ENCODE measurements around the gene SLC22A12. TPM values are rescaled to one million over a fixed set of nuclear protein-coding genes. Genes with fewer than 3 reads are reported as not detected.

The SLC22A12 gene
- total RNA-seq, 2 experiments from 2014 or later: not detected

GRCh38 chr11:64601605-64602465, 10.8 kb downstream of the SLC22A12 start:
- POLR2A ChIA-PET: no interaction called here
- CTCF ChIA-PET: no interaction called here

- POLR2A ChIA-PET: no interaction called here
- CTCF ChIA-PET: no interaction called here
Measured at GRCh38 chr11:64602466-64603070, 11.5 kb downstream of the SLC22A12 start.

GRCh38 chr11:64603411-64604110, 12.5 kb downstream of the SLC22A12 start:
- CTCF ChIA-PET: no interaction called here
- POLR2A ChIA-PET: no interaction called here

- POLR2A ChIA-PET: no interaction called here
- CTCF ChIA-PET: no interaction called here
Measured at GRCh38 chr11:64604458-64605243, 13.6 kb downstream of the SLC22A12 start.

- POLR2A ChIA-PET: no interaction called here
Measured at GRCh38 chr11:64605244-64605560, 14.2 kb downstream of the SLC22A12 start.

GRCh38 chr11:64605656-64606585, 14.9 kb downstream of the SLC22A12 start:
- CTCF ChIA-PET: no interaction called here
- POLR2A ChIA-PET: no interaction called here

More at GRCh38 chr11:64605244-64605560, 14.2 kb downstream of the SLC22A12 start:
- CTCF ChIA-PET: no interaction called here

GRCh38 chr11:64606796-64607380, 15.9 kb downstream of the SLC22A12 start:
- POLR2A ChIA-PET: no interaction called here
- CTCF ChIA-PET: no interaction called here

GRCh38 chr11:64607381-64607985, 16.5 kb downstream of the SLC22A12 start:
- CTCF ChIA-PET: no interaction called here
- POLR2A ChIA-PET: no interaction called here

GRCh38 chr11:64608046-64608445, 17.0 kb downstream of the SLC22A12 start:
- CTCF ChIA-PET: interaction anchor here (1.0 kb wide), 1 partner anchor 155 kb away, joined by 3 read pairs; no protein-coding TSS in a partner anchor

GRCh38 chr11:64608636-64609035, 17.6 kb downstream of the SLC22A12 start:
- CTCF ChIA-PET: interaction anchor here (0.7 to 1.2 kb wide), 3 partner anchors 15 to 156 kb away, joined by 3 to 5 read pairs (median 3); no protein-coding TSS in a partner anchor
- POLR2A ChIA-PET: no interaction called here

More at GRCh38 chr11:64608046-64608445, 17.0 kb downstream of the SLC22A12 start:
- POLR2A ChIA-PET: no interaction called here

GRCh38 chr11:64609436-64610047, 18.5 kb downstream of the SLC22A12 start:
- ChIA-PET POLR2A (no interaction called here), CTCF (interaction anchor here (0.8 to 1.2 kb wide), 3 partner anchors 14 to 160 kb away, joined by 3 to 4 read pairs (median 3); no protein-coding TSS in a partner anchor)

GRCh38 chr11:64610596-64610995, 19.6 kb downstream of the SLC22A12 start:
- ChIA-PET CTCF (interaction anchor here (0.6 to 0.8 kb wide), 2 partner anchors 32 to 161 kb away, joined by 3 to 4 read pairs; no protein-coding TSS in a partner anchor), POLR2A (no interaction called here)

- ChIA-PET CTCF (interaction anchor here (0.6 kb wide), 1 partner anchor 32 kb away, joined by 3 read pairs; no protein-coding TSS in a partner anchor), POLR2A (no interaction called here)
Measured at GRCh38 chr11:64611176-64611575, 20.2 kb downstream of the SLC22A12 start.

- ChIA-PET POLR2A (no interaction called here), CTCF (no interaction called here)
Measured at GRCh38 chr11:64611869-64612646, 21.0 kb downstream of the SLC22A12 start.

GRCh38 chr11:64613648-64614047, 22.6 kb downstream of the SLC22A12 start:
- POLR2A ChIA-PET: no interaction called here
- CTCF ChIA-PET: no interaction called here

GRCh38 chr11:64614917-64615316, 23.9 kb downstream of the SLC22A12 start:
- POLR2A ChIA-PET: no interaction called here
- CTCF ChIA-PET: no interaction called here

GRCh38 chr11:64616817-64617216, 25.8 kb downstream of the SLC22A12 start:
- ChIA-PET POLR2A (no interaction called here), CTCF (no interaction called here)

All from activated CD8-positive, alpha-beta memory T cell treated with anti-CD3 and anti-CD28 coated beads for 36 hours (primary cell).